ENCODE measurements around the gene CNST.
"Not testable (repeated sequence)": the region's sequence is repeated elsewhere in the genome, so short reads cannot be mapped to it uniquely, and the experiment has no call there.

Gene CNST

DNA sequence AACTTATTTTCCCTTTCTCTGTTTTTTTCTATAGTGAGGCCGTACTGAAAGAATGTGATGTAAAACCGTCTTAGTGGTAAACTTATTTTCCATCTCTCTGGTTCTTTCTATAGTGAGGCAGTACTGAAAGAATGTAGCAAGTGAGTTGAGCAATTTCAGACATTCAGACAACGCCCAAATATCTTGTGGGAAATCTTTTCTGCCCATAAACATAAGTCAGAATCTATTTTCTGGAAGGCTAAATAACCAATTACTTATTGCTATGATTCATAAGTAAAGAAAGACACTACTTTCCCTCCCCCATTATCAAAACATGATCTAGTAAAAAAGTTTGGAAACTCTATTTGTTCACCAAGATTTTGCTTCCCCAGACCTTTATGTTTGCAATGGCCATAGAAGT, 139.1 kb downstream of the CNST start:
- DNase-seq (ENCODE audit: low read depth): no peak
- H3K4me3 ChIP-seq (ENCODE audit: low read depth, low read length): no peak overlapping the region
- TF ChIP-seq, protein P1, sequence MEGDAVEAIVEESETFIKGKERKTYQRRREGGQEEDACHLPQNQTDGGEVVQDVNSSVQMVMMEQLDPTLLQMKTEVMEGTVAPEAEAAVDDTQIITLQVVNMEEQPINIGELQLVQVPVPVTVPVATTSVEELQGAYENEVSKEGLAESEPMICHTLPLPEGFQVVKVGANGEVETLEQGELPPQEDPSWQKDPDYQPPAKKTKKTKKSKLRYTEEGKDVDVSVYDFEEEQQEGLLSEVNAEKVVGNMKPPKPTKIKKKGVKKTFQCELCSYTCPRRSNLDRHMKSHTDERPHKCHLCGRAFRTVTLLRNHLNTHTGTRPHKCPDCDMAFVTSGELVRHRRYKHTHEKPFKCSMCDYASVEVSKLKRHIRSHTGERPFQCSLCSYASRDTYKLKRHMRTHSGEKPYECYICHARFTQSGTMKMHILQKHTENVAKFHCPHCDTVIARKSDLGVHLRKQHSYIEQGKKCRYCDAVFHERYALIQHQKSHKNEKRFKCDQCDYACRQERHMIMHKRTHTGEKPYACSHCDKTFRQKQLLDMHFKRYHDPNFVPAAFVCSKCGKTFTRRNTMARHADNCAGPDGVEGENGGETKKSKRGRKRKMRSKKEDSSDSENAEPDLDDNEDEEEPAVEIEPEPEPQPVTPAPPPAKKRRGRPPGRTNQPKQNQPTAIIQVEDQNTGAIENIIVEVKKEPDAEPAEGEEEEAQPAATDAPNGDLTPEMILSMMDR (IDR thresholded peaks at IDR 0.05; ENCODE audit: insufficient read depth, low read depth, low read length, missing control alignments): no peak

DNA sequence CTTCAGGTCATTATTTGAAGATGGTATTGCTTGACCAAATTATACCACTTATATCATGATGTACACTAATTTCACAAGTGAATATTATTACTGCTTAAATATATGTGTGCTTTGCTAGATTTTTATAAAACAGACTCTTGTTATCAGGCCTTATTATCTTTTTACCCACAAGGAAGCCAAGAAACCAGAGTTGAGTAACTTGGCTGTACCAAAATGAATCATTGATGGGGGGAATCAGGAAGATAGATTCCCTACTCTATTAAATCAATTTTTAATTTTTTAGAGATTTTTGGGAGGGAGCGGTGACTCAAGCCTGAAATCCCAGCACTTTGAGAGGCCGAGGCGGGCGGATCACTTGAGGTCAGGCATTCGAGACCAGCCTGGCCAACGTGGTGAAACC, 141.9 kb downstream of the CNST start:
- no peak overlapping the region for H3K4me3 ChIP-seq (ENCODE audit: low read depth, low read length)
- TF ChIP-seq, protein P1 (IDR thresholded peaks at IDR 0.05; ENCODE audit: insufficient read depth, low read depth, low read length, missing control alignments): no peak
- DNase-seq (ENCODE audit: low read depth): no peak

DNA sequence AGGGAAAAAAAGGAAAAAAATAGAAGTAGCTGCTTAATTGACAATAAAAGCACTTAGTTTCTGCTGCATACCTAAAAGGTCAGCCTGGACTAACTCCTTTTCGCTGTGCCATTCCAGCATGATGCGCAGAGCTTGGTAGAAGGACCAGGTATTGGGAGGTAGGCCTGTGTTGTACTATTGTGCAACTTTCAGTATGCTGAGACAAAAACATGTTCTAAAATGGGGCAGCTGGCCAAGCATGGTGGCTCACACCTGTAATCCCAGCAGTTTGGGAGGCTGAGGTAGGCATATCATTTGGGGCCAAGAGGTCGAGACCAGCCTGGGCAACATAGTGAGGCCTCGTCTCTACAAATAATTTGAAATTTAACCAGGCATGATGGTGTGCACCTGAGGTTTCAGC, 142.9 kb downstream of the CNST start:
- TF ChIP-seq, protein P1 (IDR thresholded peaks at IDR 0.05; ENCODE audit: insufficient read depth, low read depth, low read length, missing control alignments): no peak
- H3K4me3 ChIP-seq (ENCODE audit: low read depth, low read length): no peak overlapping the region
- no peak for DNase-seq (ENCODE audit: low read depth)

DNA sequence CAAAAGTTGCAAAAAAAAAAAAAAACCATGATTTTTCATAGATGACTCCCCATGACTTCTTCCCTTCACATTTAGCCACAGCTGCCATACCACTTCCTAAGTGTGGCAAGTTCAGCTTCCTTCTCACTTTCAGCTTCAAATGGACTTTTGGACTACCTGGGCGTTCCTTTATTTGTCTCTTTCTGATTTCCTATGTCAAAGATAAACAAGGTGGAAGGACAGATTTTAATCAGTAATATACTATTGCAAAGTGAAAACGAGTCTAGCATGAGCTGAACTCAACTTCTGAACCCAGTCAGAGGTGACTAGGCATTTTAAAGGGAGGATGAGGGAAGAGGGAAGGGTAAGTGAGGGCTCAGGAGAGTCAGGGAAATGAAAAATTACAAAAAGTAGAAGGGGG, 143.6 kb downstream of the CNST start:
- no peak for DNase-seq (ENCODE audit: low read depth)
- TF ChIP-seq, protein P1 (IDR thresholded peaks at IDR 0.05; ENCODE audit: insufficient read depth, low read depth, low read length, missing control alignments): no peak
- H3K4me3 ChIP-seq (ENCODE audit: low read depth, low read length): no peak overlapping the region

DNA sequence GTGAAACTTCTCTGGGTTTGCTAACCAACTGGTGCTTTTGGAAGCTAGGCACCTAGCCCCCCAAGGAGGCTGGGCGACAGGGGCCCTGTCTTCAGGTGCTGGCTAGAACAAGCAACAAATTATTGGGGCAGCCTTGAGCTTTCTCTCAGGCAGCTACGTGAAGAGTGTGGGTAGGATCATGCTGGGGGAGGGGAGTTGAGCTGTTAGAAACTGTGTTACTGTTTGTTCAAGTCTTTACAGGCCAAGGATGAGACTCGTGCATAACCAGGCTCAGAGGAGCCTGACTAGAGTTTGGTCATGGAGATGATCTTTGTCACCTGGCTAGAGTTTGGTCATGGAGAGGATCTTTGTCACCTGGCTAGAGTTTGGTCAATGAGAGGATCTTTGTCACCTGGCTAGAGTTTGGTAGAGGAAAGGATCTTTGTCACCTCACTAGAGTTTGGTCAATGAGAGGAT, 145.3 kb downstream of the CNST start:
- no peak overlapping the region for H3K4me3 ChIP-seq (ENCODE audit: low read depth, low read length)
- no peak for DNase-seq (ENCODE audit: low read depth)
- TF ChIP-seq, protein P1 (IDR thresholded peaks at IDR 0.05; ENCODE audit: insufficient read depth, low read depth, low read length, missing control alignments): no peak

DNA sequence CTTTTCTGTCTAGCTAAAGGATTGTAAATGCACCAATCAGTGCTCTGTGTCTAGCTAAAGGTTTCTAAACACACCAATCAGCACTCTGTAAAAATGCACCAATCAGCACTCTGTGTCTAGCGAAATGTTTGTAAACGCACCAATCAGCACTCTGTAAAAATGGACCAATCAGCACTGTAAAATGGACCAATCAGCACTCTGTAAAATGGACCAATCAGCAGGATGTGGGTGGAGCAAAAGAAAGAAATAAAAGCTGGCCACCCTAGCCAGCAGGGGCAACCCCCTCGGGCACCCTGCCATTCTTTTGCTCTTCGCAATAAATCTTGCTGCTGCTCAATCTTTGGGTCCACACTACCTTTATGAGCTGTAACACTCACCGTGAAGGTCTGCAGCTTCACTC, 146.2 kb downstream of the CNST start:
- not testable (repeated sequence) for DNase-seq (ENCODE audit: low read depth); H3K4me3 ChIP-seq (ENCODE audit: low read depth, low read length)
